ENCODE data around the gene AIP. TPM values are rescaled to one million over a fixed set of nuclear protein-coding genes. Genes with fewer than 3 reads are reported as not detected.
A peak's percentile ranks its signal among the peaks of the same experiment; 100 is the strongest.

The AIP gene
- total RNA-seq: 45.9 and 55.9 TPM in 2 replicates

DNA sequence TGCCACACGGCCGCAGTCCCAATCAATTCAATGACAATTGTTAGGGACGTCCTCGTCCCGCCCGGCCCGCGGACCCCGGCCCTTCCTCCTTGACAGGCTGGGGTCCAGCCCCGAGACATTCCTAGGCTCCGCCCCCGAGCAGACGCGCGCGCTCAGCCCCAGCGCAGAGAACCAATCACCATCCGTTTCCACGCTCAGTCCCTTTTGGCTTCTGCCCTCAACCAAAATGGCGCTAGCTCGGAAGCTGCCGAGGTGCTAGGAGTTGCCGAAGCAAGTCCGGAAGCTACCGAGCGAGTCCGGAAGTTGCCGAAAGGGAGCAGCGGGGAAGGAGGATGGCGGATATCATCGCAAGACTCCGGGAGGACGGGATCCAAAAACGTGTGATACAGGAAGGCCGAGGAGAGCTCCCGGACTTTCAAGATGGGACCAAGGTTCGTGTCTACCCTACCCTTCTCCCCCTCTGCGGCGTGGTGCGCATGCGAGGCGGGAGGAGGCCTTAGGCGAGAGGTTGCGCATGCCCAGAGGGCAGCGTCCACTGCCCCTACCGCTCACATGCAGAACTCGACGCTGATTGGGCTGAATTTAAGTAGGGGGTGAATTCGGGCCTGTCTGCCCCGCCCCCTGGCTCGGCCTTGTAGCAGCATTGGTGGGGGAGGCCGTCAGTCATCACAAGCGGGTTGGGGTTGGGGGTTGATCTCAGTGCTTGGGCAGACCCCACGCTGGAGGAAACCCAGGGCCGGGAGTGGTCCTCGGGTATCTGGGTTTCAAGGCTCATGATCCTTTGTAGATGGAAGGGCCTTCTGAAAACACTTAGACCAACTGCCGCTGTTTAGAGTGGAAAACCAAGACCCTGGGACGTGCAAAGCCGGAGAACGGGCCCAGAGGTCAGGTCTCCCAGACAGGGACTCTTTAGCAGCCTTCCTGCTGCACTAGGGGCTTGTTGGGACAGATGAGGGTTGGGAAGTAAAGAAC is at the start of gene AIP:
Gene AIP, plus strand, starts transcription at position 200 of the 972 bp plus-strand sequence. Its CDS starts 133 bp downstream, at position 333.
- H3K36me3 ChIP-seq (ENCODE audit: control insufficient read depth, insufficient read depth, low read length): no peaks in the 10 kb centered on the region
- DNase-seq (ENCODE audit: low read depth): peak; percentile 83
- TF ChIP-seq, protein P1, sequence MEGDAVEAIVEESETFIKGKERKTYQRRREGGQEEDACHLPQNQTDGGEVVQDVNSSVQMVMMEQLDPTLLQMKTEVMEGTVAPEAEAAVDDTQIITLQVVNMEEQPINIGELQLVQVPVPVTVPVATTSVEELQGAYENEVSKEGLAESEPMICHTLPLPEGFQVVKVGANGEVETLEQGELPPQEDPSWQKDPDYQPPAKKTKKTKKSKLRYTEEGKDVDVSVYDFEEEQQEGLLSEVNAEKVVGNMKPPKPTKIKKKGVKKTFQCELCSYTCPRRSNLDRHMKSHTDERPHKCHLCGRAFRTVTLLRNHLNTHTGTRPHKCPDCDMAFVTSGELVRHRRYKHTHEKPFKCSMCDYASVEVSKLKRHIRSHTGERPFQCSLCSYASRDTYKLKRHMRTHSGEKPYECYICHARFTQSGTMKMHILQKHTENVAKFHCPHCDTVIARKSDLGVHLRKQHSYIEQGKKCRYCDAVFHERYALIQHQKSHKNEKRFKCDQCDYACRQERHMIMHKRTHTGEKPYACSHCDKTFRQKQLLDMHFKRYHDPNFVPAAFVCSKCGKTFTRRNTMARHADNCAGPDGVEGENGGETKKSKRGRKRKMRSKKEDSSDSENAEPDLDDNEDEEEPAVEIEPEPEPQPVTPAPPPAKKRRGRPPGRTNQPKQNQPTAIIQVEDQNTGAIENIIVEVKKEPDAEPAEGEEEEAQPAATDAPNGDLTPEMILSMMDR (IDR thresholded peaks at IDR 0.05; ENCODE audit: insufficient read depth, low read length, poor library complexity, severe bottlenecking): no peak
- H3K4me3 ChIP-seq (ENCODE audit: low read depth, low read length): peak within 1 kb of the TSS; percentile 59
- no peaks in the 10 kb centered on the region for H3K27me3 ChIP-seq (ENCODE audit: control insufficient read depth, insufficient read depth, low read length)

DNA sequence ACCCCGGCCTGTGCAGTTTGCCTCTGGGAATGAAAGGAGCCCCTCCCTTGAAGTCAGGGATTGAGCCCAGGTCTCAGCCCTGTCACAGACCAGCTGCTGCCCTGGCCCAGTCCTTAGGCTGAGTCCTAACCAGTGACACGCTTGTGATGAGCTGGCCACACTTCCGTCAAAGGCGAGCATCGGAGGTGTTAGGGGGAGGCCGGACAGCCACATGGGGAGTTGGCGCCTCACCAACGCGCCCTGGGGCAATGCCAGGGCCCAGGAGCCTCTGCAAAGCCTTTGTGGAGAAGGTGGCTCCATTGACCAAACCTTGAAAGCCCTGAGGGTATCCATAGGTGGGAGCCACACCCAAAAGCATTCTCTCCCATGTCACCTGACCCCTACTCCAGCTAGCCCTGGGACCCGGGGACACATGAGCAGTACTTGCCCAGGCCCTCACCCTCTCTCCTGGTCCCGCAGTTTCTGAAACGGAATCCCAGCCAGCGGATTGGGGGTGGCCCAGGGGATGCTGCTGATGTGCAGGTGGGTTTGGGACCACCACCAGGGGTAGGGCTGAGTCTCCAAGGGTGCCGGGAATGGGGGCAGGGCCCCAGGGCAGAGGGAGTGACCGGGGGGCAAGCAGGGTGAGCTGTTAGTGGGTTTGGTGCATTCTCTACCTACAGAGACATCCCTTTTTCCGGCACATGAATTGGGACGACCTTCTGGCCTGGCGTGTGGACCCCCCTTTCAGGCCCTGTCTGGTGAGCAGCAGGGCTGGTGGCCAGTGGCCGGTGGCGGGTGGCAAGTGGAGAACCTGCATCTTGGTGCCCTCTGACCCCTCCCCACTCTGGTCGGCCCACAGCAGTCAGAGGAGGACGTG is 49.1 kb upstream of the AIP start:
- no peak for DNase-seq (ENCODE audit: low read depth)
- TF ChIP-seq, protein P1 (IDR thresholded peaks at IDR 0.05; ENCODE audit: insufficient read depth, low read length, poor library complexity, severe bottlenecking): no peak
- Histone ChIP-seq H3K4me3 (ENCODE audit: low read depth, low read length) (no peak overlapping the region), H3K27me3 (ENCODE audit: control insufficient read depth, insufficient read depth, low read length) (no peaks in the 10 kb centered on the region), H3K36me3 (ENCODE audit: control insufficient read depth, insufficient read depth, low read length) (peaks cover 2% of the 10 kb centered on the region)

DNA sequence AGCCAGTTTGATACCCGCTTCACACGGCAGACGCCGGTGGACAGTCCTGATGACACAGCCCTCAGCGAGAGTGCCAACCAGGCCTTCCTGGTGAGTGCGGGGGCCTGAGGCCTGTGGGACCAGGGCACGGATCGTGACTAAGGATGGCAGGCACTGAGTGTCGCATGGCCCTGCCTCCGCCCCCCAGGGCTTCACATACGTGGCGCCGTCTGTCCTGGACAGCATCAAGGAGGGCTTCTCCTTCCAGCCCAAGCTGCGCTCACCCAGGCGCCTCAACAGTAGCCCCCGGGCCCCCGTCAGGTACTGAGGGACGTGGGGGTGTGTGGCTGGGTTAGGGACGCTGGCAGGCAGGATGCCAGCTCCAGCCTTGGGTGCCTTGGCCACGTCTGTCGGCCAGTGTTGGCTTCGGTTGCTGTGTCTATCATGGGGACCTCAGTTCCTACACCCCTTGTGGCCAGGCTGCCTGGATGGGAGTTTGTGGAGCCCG is 48.4 kb upstream of the AIP start:
- Histone ChIP-seq H3K36me3 (ENCODE audit: control insufficient read depth, insufficient read depth, low read length) (peaks cover 4% of the 10 kb centered on the region), H3K4me3 (ENCODE audit: low read depth, low read length) (no peak overlapping the region), H3K27me3 (ENCODE audit: control insufficient read depth, insufficient read depth, low read length) (no peaks in the 10 kb centered on the region)
- DNase-seq (ENCODE audit: low read depth): no peak
- TF ChIP-seq, protein P1 (IDR thresholded peaks at IDR 0.05; ENCODE audit: insufficient read depth, low read length, poor library complexity, severe bottlenecking): no peak

DNA sequence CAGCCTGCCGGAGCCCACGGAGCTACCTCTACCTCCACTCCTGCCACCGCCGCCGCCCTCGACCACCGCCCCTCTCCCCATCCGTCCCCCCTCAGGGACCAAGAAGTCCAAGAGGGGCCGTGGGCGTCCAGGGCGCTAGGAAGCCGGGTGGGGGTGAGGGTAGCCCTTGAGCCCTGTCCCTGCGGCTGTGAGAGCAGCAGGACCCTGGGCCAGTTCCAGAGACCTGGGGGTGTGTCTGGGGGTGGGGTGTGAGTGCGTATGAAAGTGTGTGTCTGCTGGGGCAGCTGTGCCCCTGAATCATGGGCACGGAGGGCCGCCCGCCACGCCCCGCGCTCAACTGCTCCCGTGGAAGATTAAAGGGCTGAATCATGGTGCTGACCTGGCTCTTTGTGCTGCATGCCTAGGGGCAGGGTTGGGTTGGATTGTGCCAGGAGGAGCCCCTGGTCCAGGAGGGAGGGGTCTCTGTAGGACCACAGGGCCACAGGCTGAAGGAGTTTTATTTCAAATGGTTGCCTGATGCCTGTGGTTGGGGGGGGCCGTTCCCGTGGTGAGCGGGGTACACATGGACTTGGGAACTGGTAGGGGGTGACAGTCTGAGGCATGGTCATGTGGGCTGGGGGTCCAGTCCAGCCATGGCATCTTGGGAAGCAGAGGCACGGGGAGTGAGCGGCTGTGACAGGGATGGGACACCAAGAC is 47.6 kb upstream of the AIP start:
- DNase-seq (ENCODE audit: low read depth): no peak
- H3K27me3 ChIP-seq (ENCODE audit: control insufficient read depth, insufficient read depth, low read length): no peaks in the 10 kb centered on the region
- TF ChIP-seq, protein P1 (IDR thresholded peaks at IDR 0.05; ENCODE audit: insufficient read depth, low read length, poor library complexity, severe bottlenecking): no peak
- peaks cover 4% of the 10 kb centered on the region for H3K36me3 ChIP-seq (ENCODE audit: control insufficient read depth, insufficient read depth, low read length)
- H3K4me3 ChIP-seq (ENCODE audit: low read depth, low read length): no peak overlapping the region

DNA sequence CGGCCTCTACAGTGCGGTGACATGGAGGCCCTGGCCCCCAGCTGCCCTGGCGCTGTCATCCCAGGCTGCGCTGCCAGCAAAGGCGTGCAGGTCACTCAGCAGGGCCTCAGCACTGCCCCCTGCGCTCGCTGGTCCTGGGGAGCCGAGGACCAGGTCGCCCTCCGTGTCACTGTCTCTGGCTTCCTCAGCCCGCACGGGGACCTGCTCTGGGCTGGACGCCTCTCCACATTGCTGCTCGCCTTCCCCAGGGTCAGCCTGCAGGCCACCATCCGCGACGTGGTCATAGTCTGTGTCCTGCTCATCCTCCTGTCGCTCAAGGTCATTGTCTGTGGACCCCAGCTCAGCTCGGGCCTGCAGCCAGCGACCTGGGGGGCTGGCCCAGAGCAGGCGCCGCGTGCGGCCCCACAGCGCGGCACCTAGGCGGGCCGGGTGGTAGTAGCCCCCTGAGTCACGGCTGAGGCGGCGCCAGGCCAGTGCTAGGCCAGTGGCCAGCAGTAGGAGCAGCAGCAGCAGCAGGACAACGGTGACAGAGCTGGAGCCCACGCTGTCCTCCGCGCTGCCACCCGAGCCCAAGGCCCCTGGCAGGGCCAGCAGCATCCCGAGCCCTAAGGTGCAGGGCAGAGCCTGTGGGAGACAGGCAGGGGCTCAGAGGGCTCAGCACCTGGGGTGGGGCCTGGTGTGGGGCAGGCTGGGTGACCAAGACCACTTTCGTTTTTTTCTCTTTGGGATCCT is 46.9 kb upstream of the AIP start:
- Histone ChIP-seq H3K4me3 (ENCODE audit: low read depth, low read length) (no peak overlapping the region), H3K36me3 (ENCODE audit: control insufficient read depth, insufficient read depth, low read length) (peaks cover 4% of the 10 kb centered on the region), H3K27me3 (ENCODE audit: control insufficient read depth, insufficient read depth, low read length) (no peaks in the 10 kb centered on the region)
- TF ChIP-seq, protein P1 (IDR thresholded peaks at IDR 0.05; ENCODE audit: insufficient read depth, low read length, poor library complexity, severe bottlenecking): no peak
- DNase-seq (ENCODE audit: low read depth): no peak

Data from kidney epithelial cell (primary cell).